GM13977 (cell line): ENCODE data around the gene LTBP1.

Experiments
- DNase-seq: peaks from one replicate; pipeline ENCODE4 v3.0.0; 2012; ENCODE audit warnings: low spot score
- in situ Hi-C: fragments of 300-500 bp; cut with MboI; formaldehyde crosslinking; loops from one replicate; pipeline ENCODE4 v1.12.0; 2022; ENCODE audit warnings: low sequenced_read_pairs, low pct_unique_long_range_greater_than_20kb, mixed read lengths, inconsistent platforms; ENCODE audit not compliant: unreplicated experiment
- TF ChIP-seq, protein P1 (sequence below): IDR thresholded peaks from 2 replicates; pipeline ENCODE4 v1.5.1; 2012; ENCODE audit warnings: mild to moderate bottlenecking, control low read depth; ENCODE audit not compliant: insufficient read depth; ENCODE audit errors: extremely low read depth, missing control alignments

The LTBP1 gene

DNA sequence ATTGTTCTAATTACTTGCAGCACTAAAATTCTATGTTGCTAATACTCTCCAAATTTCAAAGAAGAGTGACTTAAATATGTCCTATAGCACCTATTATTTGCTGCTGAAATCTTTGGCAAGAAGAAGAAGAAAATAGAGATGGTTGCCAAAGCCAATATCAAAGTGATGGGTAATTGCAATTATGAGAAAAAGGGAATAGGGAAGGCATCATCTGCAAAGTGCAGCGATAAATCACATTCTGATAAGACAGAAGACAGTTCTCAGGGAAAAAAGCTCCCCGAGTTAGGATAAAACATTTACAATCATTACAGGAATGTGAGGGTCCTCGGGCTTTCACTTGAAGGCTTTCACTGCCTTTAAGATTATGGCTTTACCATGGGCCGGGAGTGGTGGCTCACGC, 457.6 kb downstream of the LTBP1 start:
- TF ChIP-seq, protein P1, sequence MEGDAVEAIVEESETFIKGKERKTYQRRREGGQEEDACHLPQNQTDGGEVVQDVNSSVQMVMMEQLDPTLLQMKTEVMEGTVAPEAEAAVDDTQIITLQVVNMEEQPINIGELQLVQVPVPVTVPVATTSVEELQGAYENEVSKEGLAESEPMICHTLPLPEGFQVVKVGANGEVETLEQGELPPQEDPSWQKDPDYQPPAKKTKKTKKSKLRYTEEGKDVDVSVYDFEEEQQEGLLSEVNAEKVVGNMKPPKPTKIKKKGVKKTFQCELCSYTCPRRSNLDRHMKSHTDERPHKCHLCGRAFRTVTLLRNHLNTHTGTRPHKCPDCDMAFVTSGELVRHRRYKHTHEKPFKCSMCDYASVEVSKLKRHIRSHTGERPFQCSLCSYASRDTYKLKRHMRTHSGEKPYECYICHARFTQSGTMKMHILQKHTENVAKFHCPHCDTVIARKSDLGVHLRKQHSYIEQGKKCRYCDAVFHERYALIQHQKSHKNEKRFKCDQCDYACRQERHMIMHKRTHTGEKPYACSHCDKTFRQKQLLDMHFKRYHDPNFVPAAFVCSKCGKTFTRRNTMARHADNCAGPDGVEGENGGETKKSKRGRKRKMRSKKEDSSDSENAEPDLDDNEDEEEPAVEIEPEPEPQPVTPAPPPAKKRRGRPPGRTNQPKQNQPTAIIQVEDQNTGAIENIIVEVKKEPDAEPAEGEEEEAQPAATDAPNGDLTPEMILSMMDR, result no peak
- in situ Hi-C loops, result no loop called here
- no peak for DNase-seq

DNA sequence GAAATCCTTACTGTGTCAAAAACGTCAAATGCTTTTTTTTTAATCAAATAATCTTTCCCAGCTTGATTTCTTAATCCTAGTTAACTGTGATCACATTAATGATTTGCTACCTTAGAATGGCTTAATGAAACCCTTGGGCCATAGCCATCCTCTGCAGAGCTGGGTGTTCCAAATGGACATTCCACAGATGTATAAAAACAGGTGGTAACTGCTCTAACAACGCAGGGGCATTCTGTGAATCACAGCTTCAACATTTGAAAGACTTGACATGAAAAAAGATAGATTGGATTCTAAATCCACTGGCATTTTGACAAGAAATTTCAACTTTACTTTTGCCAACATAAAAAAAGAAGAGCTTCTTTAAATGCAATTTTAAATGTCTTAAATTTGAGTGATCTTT, 459.9 kb downstream of the LTBP1 start:
- TF ChIP-seq, protein P1, result no peak
- no peak for DNase-seq
- in situ Hi-C loops, result no loop called here

DNA sequence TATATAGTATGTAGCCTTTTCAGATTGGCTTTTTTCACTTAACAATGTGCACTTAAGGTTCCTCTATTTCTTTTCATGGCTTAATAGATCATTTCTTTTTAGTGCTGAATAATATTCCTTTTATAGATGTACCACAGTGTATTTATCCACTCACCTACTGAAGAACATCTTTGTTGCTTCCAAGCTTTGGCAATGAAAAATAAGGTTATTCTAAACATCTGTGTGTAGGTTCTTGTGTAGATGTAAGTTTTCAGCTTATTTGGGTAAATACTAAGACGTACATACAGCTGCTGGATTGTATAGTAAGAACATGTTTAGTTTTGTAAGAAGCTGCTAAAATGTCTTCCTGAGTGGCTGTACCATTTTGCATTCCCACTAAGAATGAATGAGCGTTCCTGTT, 461.4 kb downstream of the LTBP1 start:
- TF ChIP-seq, protein P1, result no peak
- in situ Hi-C loops, result no loop called here
- no peak for DNase-seq

DNA sequence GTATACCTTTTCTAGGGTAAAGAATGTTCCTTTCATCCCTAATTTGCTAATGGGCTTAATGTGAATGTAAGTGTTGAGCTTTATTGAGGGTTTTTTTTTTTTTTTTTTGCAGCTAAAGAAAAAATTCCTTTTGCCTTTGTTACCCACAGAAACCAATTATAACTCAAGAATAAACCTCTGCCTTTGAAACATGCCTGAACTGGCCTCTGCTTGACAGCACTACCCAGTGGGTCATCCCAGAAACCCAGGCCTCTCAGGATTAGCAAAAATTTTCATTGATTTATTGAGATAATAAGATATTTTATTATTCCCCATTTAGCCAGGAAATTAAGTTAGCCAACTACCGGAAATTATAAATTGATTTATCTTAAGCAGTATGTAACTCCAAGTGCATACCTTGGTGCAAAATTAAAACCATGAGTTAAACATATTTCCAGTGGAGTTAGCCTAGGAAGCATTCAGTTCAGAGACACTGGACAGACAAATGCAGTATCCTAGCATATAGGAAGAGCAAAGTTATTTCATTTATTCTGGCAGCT, 462.7 kb downstream of the LTBP1 start:
- DNase-seq, result no peak
- TF ChIP-seq, protein P1, result no peak
- in situ Hi-C loops, result no loop called here

GRCh38 chr2:33411765-33412164, 465.0 kb downstream of the LTBP1 start:
- in situ Hi-C loops, result no loop called here
- TF ChIP-seq, protein P1, result no peak
- DNase-seq, result no peak

- TF ChIP-seq, protein P1, result peak; percentile 36
- DNase-seq, result peak; percentile 39
- in situ Hi-C loops, result no loop called here
Observed at GRCh38 chr2:33412920-33413319, 466.2 kb downstream of the LTBP1 start.

GRCh38 chr2:33419581-33420200, 472.9 kb downstream of the LTBP1 start:
- TF ChIP-seq, protein P1, result no peak
- DNase-seq, result no peak
- in situ Hi-C loops, result no loop called here
